Esophagus (tissue), 2 donors: ENCODE data around the gene SPECC1. TPM values are rescaled to one million over a fixed set of nuclear protein-coding genes. Genes with fewer than 3 reads are reported as not detected.
"Not testable (repeated sequence)": the region's sequence is repeated elsewhere in the genome, so short reads cannot be mapped to it uniquely, and the experiment has no call there.

ENCODE experiments used
- H3K27ac ChIP-seq, 2 donors: one replicate each; pipeline ENCODE4 v1.5.1; 2013; ENCODE audit warnings: low read depth in 2 of 2, mild to moderate bottlenecking in 2 of 2, inconsistent platforms in 1 of 2, low read length in 1 of 2, moderate library complexity in 1 of 2
- H3K27me3 ChIP-seq, 2 donors: one replicate each; pipeline ENCODE4 v1.6.1; 2013; ENCODE audit warnings: low read length in 2 of 2, control low read depth in 1 of 2, mild to moderate bottlenecking in 1 of 2; ENCODE audit not compliant: insufficient read depth in 2 of 2, control insufficient read depth in 1 of 2
- H3K36me3 ChIP-seq, 2 donors: one replicate each; pipeline ENCODE4 v1.6.1; 2013; ENCODE audit warnings: low read length in 1 of 2; ENCODE audit not compliant: control insufficient read depth in 2 of 2, insufficient read depth in 2 of 2
- H3K4me1 ChIP-seq, 2 donors: one replicate each; pipeline ENCODE4 v1.6.1; 2013; ENCODE audit warnings: low read length in 1 of 2; ENCODE audit not compliant: control insufficient read depth in 2 of 2, insufficient read depth in 2 of 2
- H3K4me3 ChIP-seq, 2 donors: one replicate each; pipeline ENCODE4 v1.5.1; 2013; ENCODE audit warnings: low read length in 2 of 2, mild to moderate bottlenecking in 2 of 2, low read depth in 1 of 2, moderate library complexity in 1 of 2
- H3K9me3 ChIP-seq, 2 donors: one replicate each; pipeline ENCODE4 v1.6.1; 2013; ENCODE audit warnings: mild to moderate bottlenecking in 2 of 2, low read depth in 1 of 2, low read length in 1 of 2, moderate library complexity in 1 of 2; ENCODE audit not compliant: control insufficient read depth in 2 of 2, insufficient read depth in 1 of 2
- WGBS, 2 donors: extraction: QIAGEN DNeasy Blood & Tissue Kit; methylation state at CpG; one replicate each; pipeline ENCODE4 v1.1.7; 2013; 5-methylcytosine and 5-hydroxymethylcytosine counted together
- polyA plus RNA-seq, 2 donors: library from polyadenylated mRNA; stranded (reverse); fragments of 200-250 nt; gene quantifications; one replicate each; pipeline ENCODE4 v1.2.3, GENCODE V29; 2013
- donor health status: healthy with polysubstance abuse.
- donor health status: Bipolar disorder and iron deficiency.

The SPECC1 gene
- polyA plus RNA-seq, 2 donors: 7.4 to 19.8 TPM

GRCh38 chr17:20037286-20037685 is 28.1 kb downstream of the SPECC1 start:
- H3K27me3 ChIP-seq, H3K9me3 ChIP-seq, H3K27ac ChIP-seq, H3K4me1 ChIP-seq, H3K36me3 ChIP-seq, H3K4me3 ChIP-seq: not testable (repeated sequence)
- WGBS, 2 donors: 71 to 84% methylated on average over 1 of the region's 1 CpG

- 86 to 93% methylated on average over 2 of the region's 2 CpGs for WGBS, 2 donors
- H3K4me3 ChIP-seq: no peak overlapping the region
- no peaks in the 10 kb centered on the region for H3K4me1 ChIP-seq
- no peaks in the 10 kb centered on the region for H3K27me3 ChIP-seq
- H3K36me3 ChIP-seq: no peaks in the 10 kb centered on the region
- H3K27ac ChIP-seq: no peak overlapping the region
- H3K9me3 ChIP-seq: no peaks in the 10 kb centered on the region
These were observed 29.9 kb downstream of the SPECC1 start for GRCh38 chr17:20039037-20039436.

GRCh38 chr17:20040216-20040615 is 31.1 kb downstream of the SPECC1 start:
- Histone ChIP-seq H3K4me1 (no peaks in the 10 kb centered on the region), H3K36me3 (no peaks in the 10 kb centered on the region), H3K4me3 (no peak overlapping the region), H3K27me3 (no peaks in the 10 kb centered on the region), H3K9me3 (no peaks in the 10 kb centered on the region), H3K27ac (no peak overlapping the region)

DNA sequence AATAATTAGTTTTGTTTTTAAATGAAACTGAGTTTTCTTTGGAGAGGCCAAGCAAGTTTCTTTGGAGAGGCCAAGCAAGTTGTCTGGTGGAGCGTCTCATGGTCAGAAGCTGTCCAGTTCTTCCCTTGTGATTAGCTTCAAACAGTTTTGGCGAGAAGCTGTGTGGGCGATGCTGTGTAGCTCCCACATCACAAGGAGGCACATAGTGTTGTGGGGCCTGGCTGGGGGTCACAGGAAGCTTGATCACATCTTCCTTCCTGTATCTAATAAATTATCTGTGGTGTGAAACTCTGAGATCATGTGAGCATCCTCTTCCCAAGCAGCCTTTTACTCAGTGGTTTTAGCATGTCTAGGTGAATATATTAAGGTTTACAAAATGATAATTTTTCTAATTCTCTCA is 33.9 kb downstream of the SPECC1 start:
- no peaks in the 10 kb centered on the region for H3K27me3 ChIP-seq
- no peak overlapping the region for H3K4me3 ChIP-seq
- peaks cover 0 to 2% of the 10 kb centered on the region in 2 donors for H3K4me1 ChIP-seq
- H3K27ac ChIP-seq: no peak overlapping the region
- H3K9me3 ChIP-seq: no peaks in the 10 kb centered on the region
- no peaks in the 10 kb centered on the region for H3K36me3 ChIP-seq
- 88 to 90% methylated on average over 3 of the region's 3 CpGs for WGBS, 2 donors

- H3K27ac ChIP-seq: no peak overlapping the region
- no peaks in the 10 kb centered on the region for H3K27me3 ChIP-seq
- no peaks in the 10 kb centered on the region for H3K36me3 ChIP-seq
- peaks cover 0 to 2% of the 10 kb centered on the region in 2 donors for H3K4me1 ChIP-seq
- H3K9me3 ChIP-seq: no peaks in the 10 kb centered on the region
- H3K4me3 ChIP-seq: no peak overlapping the region
- 44 to 60% methylated on average over 1 of the region's 1 CpG for WGBS, 2 donors
These were observed 36.3 kb downstream of the SPECC1 start for GRCh38 chr17:20045476-20045875.

GRCh38 chr17:20046629-20047028 is 37.5 kb downstream of the SPECC1 start:
- WGBS, 2 donors: 80 to 83% methylated on average over 8 of the region's 8 CpGs
- no peak overlapping the region for H3K4me3 ChIP-seq

GRCh38 chr17:20051624-20052023 is 42.5 kb downstream of the SPECC1 start:
- Histone ChIP-seq H3K27ac (no peak overlapping the region), H3K36me3 (no peaks in the 10 kb centered on the region), H3K27me3 (no peaks in the 10 kb centered on the region), H3K4me3 (no peak overlapping the region), H3K9me3 (peaks cover 0 to 5% of the 10 kb centered on the region in 2 donors), H3K4me1 (peaks cover 0 to 2% of the 10 kb centered on the region in 2 donors)
- WGBS, 2 donors: 82 to 88% methylated on average over 2 of the region's 2 CpGs

More at GRCh38 chr17:20046629-20047028, 37.5 kb downstream of the SPECC1 start:
- H3K9me3 ChIP-seq: no peaks in the 10 kb centered on the region
- no peaks in the 10 kb centered on the region for H3K27me3 ChIP-seq
- H3K4me1 ChIP-seq: peaks cover 0 to 2% of the 10 kb centered on the region in 2 donors
- no peaks in the 10 kb centered on the region for H3K36me3 ChIP-seq
- H3K27ac ChIP-seq: no peak overlapping the region

GRCh38 chr17:20053361-20053964 is 44.3 kb downstream of the SPECC1 start:
- H3K27ac ChIP-seq: no peak overlapping the region
- WGBS, 2 donors: 96% methylated on average over 4 of the region's 4 CpGs
- H3K4me1 ChIP-seq: no peaks in the 10 kb centered on the region
- H3K36me3 ChIP-seq: no peaks in the 10 kb centered on the region
- H3K4me3 ChIP-seq: no peak overlapping the region
- no peaks in the 10 kb centered on the region for H3K27me3 ChIP-seq
- H3K9me3 ChIP-seq: peaks cover 0 to 5% of the 10 kb centered on the region in 2 donors

GRCh38 chr17:20059728-20060188 is 50.6 kb downstream of the SPECC1 start:
- Histone ChIP-seq H3K4me1 (peaks cover 0 to 5% of the 10 kb centered on the region in 2 donors), H3K4me3 (no peak overlapping the region), H3K36me3 (no peaks in the 10 kb centered on the region), H3K27me3 (no peaks in the 10 kb centered on the region), H3K9me3 (no peaks in the 10 kb centered on the region), H3K27ac (no peak overlapping the region)
- WGBS, 2 donors: 46 to 51% methylated on average over 3 of the region's 3 CpGs
